WTC11 (cell line): ENCODE measurements around the gene TRAPPC8.

Source experiments
- FOXK1 ChIP-seq: sonication (generic); formaldehyde crosslinking; IDR thresholded peaks from 2 replicates; pipeline ENCODE4 v1.8.0; 2022; ENCODE audit warnings: mild to moderate bottlenecking, moderate library complexity, missing genetic modification reagents
- FOXP4 ChIP-seq: sonication (generic); formaldehyde crosslinking; IDR thresholded peaks from 2 replicates; pipeline ENCODE4 v1.8.0; 2022; ENCODE audit warnings: mild to moderate bottlenecking, missing genetic modification reagents
- SOX15 ChIP-seq: fragments of 250-450 bp; sonication (Bioruptor Pico); IDR thresholded peaks from 2 replicates; pipeline ENCODE4 v1.9.0; 2021; ENCODE audit warnings: mild to moderate bottlenecking
- TP53 ChIP-seq: sonication (generic); formaldehyde crosslinking; IDR thresholded peaks from 2 replicates; pipeline ENCODE4 v1.8.1; 2023; ENCODE audit warnings: mild to moderate bottlenecking, missing genetic modification reagents
- TF ChIP-seq, protein P1 (sequence below): sonication (generic); formaldehyde crosslinking; IDR thresholded peaks from 2 replicates; pipeline ENCODE4 v1.8.1; 2023; ENCODE audit warnings: mild to moderate bottlenecking, missing genetic modification reagents, borderline replicate concordance
- TF ChIP-seq, protein P2 (sequence below): sonication (generic); formaldehyde crosslinking; IDR thresholded peaks from 2 replicates; pipeline ENCODE4 v1.8.1; 2022; ENCODE audit warnings: missing genetic modification reagents, borderline replicate concordance
- TF ChIP-seq, protein P3 (sequence below): sonication (generic); formaldehyde crosslinking; IDR thresholded peaks from 2 replicates; pipeline ENCODE4 v1.8.0; 2022; ENCODE audit warnings: mild to moderate bottlenecking, missing genetic modification reagents

- TF ChIP-seq FOXK1 (no peak), SOX15 (CRISPR knock-in tag) (no peak), FOXP4 (no peak), TP53 (CRISPR knock-in tag) (no peak)
- TF ChIP-seq, protein P1, sequence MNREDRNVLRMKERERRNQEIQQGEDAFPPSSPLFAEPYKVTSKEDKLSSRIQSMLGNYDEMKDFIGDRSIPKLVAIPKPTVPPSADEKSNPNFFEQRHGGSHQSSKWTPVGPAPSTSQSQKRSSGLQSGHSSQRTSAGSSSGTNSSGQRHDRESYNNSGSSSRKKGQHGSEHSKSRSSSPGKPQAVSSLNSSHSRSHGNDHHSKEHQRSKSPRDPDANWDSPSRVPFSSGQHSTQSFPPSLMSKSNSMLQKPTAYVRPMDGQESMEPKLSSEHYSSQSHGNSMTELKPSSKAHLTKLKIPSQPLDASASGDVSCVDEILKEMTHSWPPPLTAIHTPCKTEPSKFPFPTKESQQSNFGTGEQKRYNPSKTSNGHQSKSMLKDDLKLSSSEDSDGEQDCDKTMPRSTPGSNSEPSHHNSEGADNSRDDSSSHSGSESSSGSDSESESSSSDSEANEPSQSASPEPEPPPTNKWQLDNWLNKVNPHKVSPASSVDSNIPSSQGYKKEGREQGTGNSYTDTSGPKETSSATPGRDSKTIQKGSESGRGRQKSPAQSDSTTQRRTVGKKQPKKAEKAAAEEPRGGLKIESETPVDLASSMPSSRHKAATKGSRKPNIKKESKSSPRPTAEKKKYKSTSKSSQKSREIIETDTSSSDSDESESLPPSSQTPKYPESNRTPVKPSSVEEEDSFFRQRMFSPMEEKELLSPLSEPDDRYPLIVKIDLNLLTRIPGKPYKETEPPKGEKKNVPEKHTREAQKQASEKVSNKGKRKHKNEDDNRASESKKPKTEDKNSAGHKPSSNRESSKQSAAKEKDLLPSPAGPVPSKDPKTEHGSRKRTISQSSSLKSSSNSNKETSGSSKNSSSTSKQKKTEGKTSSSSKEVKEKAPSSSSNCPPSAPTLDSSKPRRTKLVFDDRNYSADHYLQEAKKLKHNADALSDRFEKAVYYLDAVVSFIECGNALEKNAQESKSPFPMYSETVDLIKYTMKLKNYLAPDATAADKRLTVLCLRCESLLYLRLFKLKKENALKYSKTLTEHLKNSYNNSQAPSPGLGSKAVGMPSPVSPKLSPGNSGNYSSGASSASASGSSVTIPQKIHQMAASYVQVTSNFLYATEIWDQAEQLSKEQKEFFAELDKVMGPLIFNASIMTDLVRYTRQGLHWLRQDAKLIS (CRISPR knock-in tag): no peak
- TF ChIP-seq, protein P2, sequence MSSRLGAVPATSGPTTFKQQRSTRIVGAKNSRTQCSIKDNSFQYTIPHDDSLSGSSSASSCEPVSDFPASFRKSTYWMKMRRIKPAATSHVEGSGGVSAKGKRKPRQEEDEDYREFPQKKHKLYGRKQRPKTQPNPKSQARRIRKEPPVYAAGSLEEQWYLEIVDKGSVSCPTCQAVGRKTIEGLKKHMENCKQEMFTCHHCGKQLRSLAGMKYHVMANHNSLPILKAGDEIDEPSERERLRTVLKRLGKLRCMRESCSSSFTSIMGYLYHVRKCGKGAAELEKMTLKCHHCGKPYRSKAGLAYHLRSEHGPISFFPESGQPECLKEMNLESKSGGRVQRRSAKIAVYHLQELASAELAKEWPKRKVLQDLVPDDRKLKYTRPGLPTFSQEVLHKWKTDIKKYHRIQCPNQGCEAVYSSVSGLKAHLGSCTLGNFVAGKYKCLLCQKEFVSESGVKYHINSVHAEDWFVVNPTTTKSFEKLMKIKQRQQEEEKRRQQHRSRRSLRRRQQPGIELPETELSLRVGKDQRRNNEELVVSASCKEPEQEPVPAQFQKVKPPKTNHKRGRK (CRISPR knock-in tag): no peak
- TF ChIP-seq, protein P3, sequence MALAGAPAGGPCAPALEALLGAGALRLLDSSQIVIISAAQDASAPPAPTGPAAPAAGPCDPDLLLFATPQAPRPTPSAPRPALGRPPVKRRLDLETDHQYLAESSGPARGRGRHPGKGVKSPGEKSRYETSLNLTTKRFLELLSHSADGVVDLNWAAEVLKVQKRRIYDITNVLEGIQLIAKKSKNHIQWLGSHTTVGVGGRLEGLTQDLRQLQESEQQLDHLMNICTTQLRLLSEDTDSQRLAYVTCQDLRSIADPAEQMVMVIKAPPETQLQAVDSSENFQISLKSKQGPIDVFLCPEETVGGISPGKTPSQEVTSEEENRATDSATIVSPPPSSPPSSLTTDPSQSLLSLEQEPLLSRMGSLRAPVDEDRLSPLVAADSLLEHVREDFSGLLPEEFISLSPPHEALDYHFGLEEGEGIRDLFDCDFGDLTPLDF: no peak
These were observed 34.4 kb upstream of the TRAPPC8 start for GRCh38 chr18:31977270-31977872.
